H1 (cell line): ENCODE results near the gene DCLK1. TPM values are rescaled to one million over a fixed set of nuclear protein-coding genes. Genes with fewer than 3 reads are reported as not detected.

Source experiments
- CTCF ChIA-PET: fragments of 300-600 bp; sonication (Branson Sonifier 250); formaldehyde crosslinking; loops from one replicate; lab custom pipeline; 2021; ENCODE audit not compliant: partially characterized antibody; lab: Charles Lee
- POLR2A ChIA-PET: fragments of 300-600 bp; sonication (Branson Sonifier 250); formaldehyde crosslinking; loops from one replicate; lab custom pipeline; 2021; ENCODE audit warnings: inconsistent platforms; ENCODE audit not compliant: partially characterized antibody; lab: Charles Lee
- DNase-seq, 2 experiments: peaks; one replicate each; pipeline versions ENCODE4 v3.0.0 to v3.0.0-alpha.2; 2010 to 2022; ENCODE audit warnings: low spot score in 2 of 2, low read depth in 1 of 2, mixed read lengths in 1 of 2
- FAIRE-seq: peaks from 2 replicates; lab custom pipeline; 2011; peaks lifted over from hg19 to GRCh38; lab: Jason Lieb, UNC
- H2AFZ ChIP-seq: 2 replicates; pipeline ENCODE4 v1.8.1; 2012; ENCODE audit warnings: low read length, inconsistent platforms
- H2AK5ac ChIP-seq: 2 replicates; pipeline ENCODE4 v1.6.1; 2013; ENCODE audit warnings: low read depth, low read length
- H2BK120ac ChIP-seq: replicated peaks from 2 replicates; pipeline ENCODE3; 2013; ENCODE audit warnings: low read depth, low read length, inconsistent platforms
- H2BK12ac ChIP-seq: 2 replicates; pipeline ENCODE4 v1.6.1; 2013; ENCODE audit warnings: low read depth, low read length
- H2BK15ac ChIP-seq: 2 replicates; pipeline ENCODE4 v1.6.1; 2013; ENCODE audit warnings: low read length
- H2BK20ac ChIP-seq: 2 replicates; pipeline ENCODE4 v1.6.1; 2013; ENCODE audit warnings: low read length
- H2BK5ac ChIP-seq: 2 replicates; pipeline ENCODE4 v1.6.1; 2013; ENCODE audit warnings: low read depth, low read length
- H3K14ac ChIP-seq: 2 replicates; pipeline ENCODE4 v1.6.1; 2013; ENCODE audit warnings: inconsistent platforms; ENCODE audit not compliant: insufficient read length
- H3K18ac ChIP-seq: 2 replicates; pipeline ENCODE4 v1.6.1; 2013; ENCODE audit warnings: low read length; ENCODE audit errors: extremely low read depth
- H3K23ac ChIP-seq: 2 replicates; pipeline ENCODE4 v1.6.1; 2013; ENCODE audit warnings: inconsistent platforms; ENCODE audit not compliant: insufficient read length
- H3K23me2 ChIP-seq: 2 replicates; pipeline ENCODE4 v1.6.1; 2013; ENCODE audit warnings: low read depth, low read length
- H3K27ac ChIP-seq: 2 replicates; pipeline ENCODE4 v1.6.1; 2011; ENCODE audit warnings: low read depth, low read length, inconsistent platforms
- H3K27me3 ChIP-seq, 4 experiments: replicated peaks in 1 of 4; 1 replicate in 1 of 4; 2 replicates in 3 of 4; pipeline versions ENCODE4 v1.6.1 to v1.8.1; 2011 to 2013; ENCODE audit warnings: low read length in 3 of 4, mild to moderate bottlenecking in 3 of 4, inconsistent platforms in 2 of 4, mixed read lengths in 2 of 4, moderate library complexity in 1 of 4; ENCODE audit not compliant: control insufficient read depth in 3 of 4, insufficient read depth in 3 of 4; ENCODE audit errors: extremely low read depth in 1 of 4
- H3K36me3 ChIP-seq, 4 experiments: 2 replicates each; pipeline versions ENCODE4 v1.6.1 to v1.8.1; 2011 to 2013; ENCODE audit warnings: mild to moderate bottlenecking in 4 of 4, low read length in 3 of 4, moderate library complexity in 2 of 4, control low read depth in 1 of 4, inconsistent platforms in 1 of 4; ENCODE audit not compliant: insufficient read depth in 4 of 4, control insufficient read depth in 2 of 4
- H3K4ac ChIP-seq: replicated peaks from 2 replicates; pipeline ENCODE3; 2013; ENCODE audit warnings: low read length, low read depth, mixed read lengths, inconsistent platforms; ENCODE audit not compliant: insufficient read length
- H3K4me1 ChIP-seq, 4 experiments: replicated peaks in 1 of 4; 1 replicate in 1 of 4; 2 replicates in 3 of 4; pipeline versions ENCODE4 v1.6.1 to v1.8.1; 2011 to 2013; ENCODE audit warnings: low read length in 3 of 4, inconsistent platforms in 2 of 4, mixed read lengths in 1 of 4; ENCODE audit not compliant: insufficient read depth in 4 of 4, control insufficient read depth in 3 of 4
- H3K4me2 ChIP-seq, 2 experiments: 2 replicates each; pipeline versions ENCODE4 v1.6.1 to v1.8.1; 2011 to 2013; ENCODE audit warnings: low read depth in 2 of 2, low read length in 2 of 2, control low read depth in 1 of 2, inconsistent platforms in 1 of 2, mild to moderate bottlenecking in 1 of 2; ENCODE audit not compliant: insufficient read depth in 1 of 2
- H3K4me3 ChIP-seq, 4 experiments: fragments of 200-600, 300-600 bp in 1 of 4; sonication (generic), shearing (Covaris generic), sonication (Bioruptor Twin) in 1 of 4; 2 replicates each; pipeline versions ENCODE4 v1.5.1 to v1.8.1; 2011 to 2016; ENCODE audit warnings: low read length in 4 of 4, low read depth in 3 of 4, control low read depth in 2 of 4, inconsistent platforms in 2 of 4, mild to moderate bottlenecking in 2 of 4, mixed read lengths in 1 of 4, moderate library complexity in 1 of 4; ENCODE audit not compliant: insufficient read depth in 2 of 4; ENCODE audit errors: extremely low read depth in 1 of 4
- H3K56ac ChIP-seq: replicated peaks from 2 replicates; pipeline ENCODE3; 2013; ENCODE audit warnings: low read depth, mild to moderate bottlenecking, mixed read lengths, low read length, inconsistent platforms; ENCODE audit not compliant: insufficient read length
- H3K79me1 ChIP-seq: 2 replicates; pipeline ENCODE4 v1.6.1; 2013; ENCODE audit warnings: low read depth, low read length, control low read depth
- H3K79me2 ChIP-seq, 2 experiments: 2 replicates each; pipeline versions ENCODE4 v1.6.1 to v1.8.1; 2012 to 2013; ENCODE audit warnings: low read length in 2 of 2, mild to moderate bottlenecking in 2 of 2, inconsistent platforms in 1 of 2; ENCODE audit not compliant: insufficient read depth in 2 of 2, control insufficient read depth in 1 of 2
- H3K9ac ChIP-seq, 4 experiments: replicated peaks in 1 of 4; 1 replicate in 1 of 4; 2 replicates in 3 of 4; pipeline versions ENCODE4 v1.6.1 to v1.8.1; 2011 to 2013; ENCODE audit warnings: low read depth in 3 of 4, low read length in 3 of 4, control low read depth in 2 of 4, mild to moderate bottlenecking in 2 of 4, moderate library complexity in 2 of 4, inconsistent platforms in 1 of 4; ENCODE audit errors: extremely low read depth in 1 of 4
- H3K9me3 ChIP-seq, 2 experiments: 2 replicates each; pipeline versions ENCODE4 v1.6.1 to v1.8.1; 2012 to 2013; ENCODE audit warnings: mild to moderate bottlenecking in 2 of 2, moderate library complexity in 2 of 2, control low read depth in 1 of 2, inconsistent platforms in 1 of 2, low read depth in 1 of 2, low read length in 1 of 2, mixed read lengths in 1 of 2; ENCODE audit not compliant: insufficient read depth in 2 of 2
- H4K20me1 ChIP-seq, 2 experiments: replicated peaks in 1 of 2; 2 replicates each; pipeline versions ENCODE3 to v1.8.1; 2011 to 2013; ENCODE audit warnings: inconsistent platforms in 2 of 2, low read length in 2 of 2, mild to moderate bottlenecking in 1 of 2; ENCODE audit not compliant: insufficient read depth in 2 of 2, control insufficient read depth in 1 of 2
- H4K5ac ChIP-seq: 2 replicates; pipeline ENCODE4 v1.6.1; 2013; ENCODE audit warnings: low read length, low read depth, mixed read lengths, inconsistent platforms; ENCODE audit not compliant: insufficient read length
- H4K8ac ChIP-seq: 2 replicates; pipeline ENCODE4 v1.8.0; 2013; ENCODE audit warnings: mild to moderate bottlenecking, moderate library complexity, low read length, inconsistent platforms; ENCODE audit not compliant: insufficient read depth; ENCODE audit errors: extremely low read depth
- H4K91ac ChIP-seq: replicated peaks from 2 replicates; pipeline ENCODE3; 2013; ENCODE audit warnings: low read length, mixed read lengths, inconsistent platforms; ENCODE audit not compliant: insufficient read length
- BACH1 ChIP-seq: IDR thresholded peaks from 2 replicates; pipeline ENCODE4 v1.6.1; 2012; ENCODE audit warnings: low read length, improper control_type of control experiment
- CBX5 ChIP-seq: fragments of 300-800, 300-1000 bp; sonication (generic); IDR thresholded peaks from 2 replicates; pipeline ENCODE4 v1.7.1; 2016; ENCODE audit warnings: antibody characterized with exemption, low read length, low read depth
- EP300 ChIP-seq, 2 experiments: IDR thresholded peaks; 1 replicate in 1 of 2; 2 replicates in 1 of 2; pipeline ENCODE4 v1.6.1; 2011 to 2012; ENCODE audit warnings: low read depth in 2 of 2, low read length in 2 of 2, mild to moderate bottlenecking in 2 of 2, borderline replicate concordance in 1 of 2, inconsistent platforms in 1 of 2, moderate library complexity in 1 of 2
- NRF1 ChIP-seq: IDR thresholded peaks from 2 replicates; pipeline ENCODE4 v1.6.1; 2011; ENCODE audit warnings: mild to moderate bottlenecking, low read depth, low read length, improper control_type of control experiment
- TBP ChIP-seq: IDR thresholded peaks from 2 replicates; pipeline ENCODE4 v1.6.1; 2011; ENCODE audit warnings: low read depth, low read length, improper control_type of control experiment
- WGBS, 2 experiments: shearing (Covaris generic) in 1 of 2; methylation state at CpG; one replicate each; pipeline versions ENCODE4 v1.1.6 to v1.1.7; 2013 to 2015; ENCODE audit warnings: low lambda C conversion rate in 2 of 2, mixed read lengths in 2 of 2, inconsistent platforms in 1 of 2, low coverage in 1 of 2, missing lambda C conversion rate in 1 of 2; ENCODE audit not compliant: insufficient replicate concordance in 2 of 2, insufficient coverage in 1 of 2, insufficient read length in 1 of 2; ENCODE audit errors: extremely low coverage in 1 of 2, missing lambda C conversion rate in 1 of 2; 5-methylcytosine and 5-hydroxymethylcytosine counted together
- polyA plus RNA-seq, 7 experiments: library from polyadenylated mRNA; depleted of rRNA in 3 of 7; stranded (reverse) in 5 of 7; unstranded in 2 of 7; fragments of >200 nt in 5 of 7; fragments of 200-250 nt in 2 of 7; gene quantifications; 1 replicate in 5 of 7; 2 replicates in 1 of 7; 4 replicates in 1 of 7; pipeline versions ENCODE4 v1.2.1 to v1.2.3, GENCODE V29; 2011 to 2013; ENCODE audit warnings: missing spikeins in 2 of 7, mixed read lengths in 2 of 7
- total RNA-seq: library from RNA; stranded (reverse); fragmentation: NEBNext Ultra II Directional; extraction: Animal tissue kit (Norgen Biotek cat#: 25700); gene quantifications from 2 replicates; pipeline ENCODE4 v1.2.1, GENCODE V29; 2021
- TF ChIP-seq, protein P1 (sequence below), 3 experiments: IDR thresholded peaks; 1 replicate in 2 of 3; 2 replicates in 1 of 3; pipeline versions ENCODE4 v1.5.1 to v1.6.1; 2011; ENCODE audit warnings: low read length in 3 of 3, mild to moderate bottlenecking in 3 of 3, inconsistent platforms in 2 of 3, low read depth in 1 of 3, moderate library complexity in 1 of 3; ENCODE audit not compliant: insufficient read depth in 1 of 3; ENCODE audit errors: control extremely low read depth in 1 of 3

DCLK1 gene
- total and polyA plus RNA-seq, 2 of the 8 experiments (the other 6 are each of a cell fraction or from before 2014, with no cell fraction given), result 22.8 to 41.0 TPM

GRCh38 chr13:35849256-35849644 lies 281.9 kb downstream of the DCLK1 start:
- H3K9me3 ChIP-seq, result no peaks in the 10 kb centered on the region
- H3K56ac ChIP-seq, result no peak overlapping the region
- H3K4me2 ChIP-seq, result no peak overlapping the region
- H2BK120ac ChIP-seq, result no peak overlapping the region
- H2BK5ac ChIP-seq, result no peak overlapping the region
- no peak overlapping the region for H4K5ac ChIP-seq
- H4K20me1 ChIP-seq, result no peaks in the 10 kb centered on the region
- H2AFZ ChIP-seq, result no peak overlapping the region
- H3K14ac ChIP-seq, result no peak overlapping the region
- no peak overlapping the region for H2BK12ac ChIP-seq
- H3K4me1 ChIP-seq, result peaks cover 2 to 9% (median 7%) of the 10 kb centered on the region in 4 experiments; a peak in 6 of 7 replicates
- H3K23me2 ChIP-seq, result no peaks in the 10 kb centered on the region; the same call in 1 of the 2 replicates
- no peak overlapping the region for H2BK15ac ChIP-seq
- H4K91ac ChIP-seq, result no peak overlapping the region
- H3K18ac ChIP-seq, result no peak overlapping the region
- H3K79me1 ChIP-seq, result peaks cover 5% of the 10 kb centered on the region; the same call in 1 of the 2 replicates
- FAIRE-seq (no peak), DNase-seq (no peak)
- no peak overlapping the region for H3K27ac ChIP-seq
- no peak overlapping the region for H2BK20ac ChIP-seq
- H4K8ac ChIP-seq, result no peak overlapping the region
- H3K27me3 ChIP-seq, result no peaks in the 10 kb centered on the region
- no peak overlapping the region for H3K9ac ChIP-seq
- WGBS, 2 experiments, result 85% methylated on average over 2 of the region's 2 CpGs; no CpG with 5 or more reads in 1 of the 2 experiments
- no peak overlapping the region for H3K23ac ChIP-seq
- peaks cover 0 to 30% of the 10 kb centered on the region in 2 experiments; a peak in 2 of 4 replicates for H3K79me2 ChIP-seq
- ChIA-PET POLR2A (no interaction called here), CTCF (interaction anchor here (0.5 kb wide), 1 partner anchor 13 kb away, joined by 4 read pairs; no protein-coding TSS in a partner anchor)
- no peak for TF ChIP-seq BACH1
- no peak for TF ChIP-seq CBX5
- TF ChIP-seq TBP, result no peak
- no peak for TF ChIP-seq NRF1
- no peak for TF ChIP-seq EP300 (IDR thresholded peaks at IDR 0.05; ENCODE audit: borderline replicate concordance in 1 of 2, low read depth in 2 of 2, low read length in 2 of 2)
- TF ChIP-seq, protein P1, sequence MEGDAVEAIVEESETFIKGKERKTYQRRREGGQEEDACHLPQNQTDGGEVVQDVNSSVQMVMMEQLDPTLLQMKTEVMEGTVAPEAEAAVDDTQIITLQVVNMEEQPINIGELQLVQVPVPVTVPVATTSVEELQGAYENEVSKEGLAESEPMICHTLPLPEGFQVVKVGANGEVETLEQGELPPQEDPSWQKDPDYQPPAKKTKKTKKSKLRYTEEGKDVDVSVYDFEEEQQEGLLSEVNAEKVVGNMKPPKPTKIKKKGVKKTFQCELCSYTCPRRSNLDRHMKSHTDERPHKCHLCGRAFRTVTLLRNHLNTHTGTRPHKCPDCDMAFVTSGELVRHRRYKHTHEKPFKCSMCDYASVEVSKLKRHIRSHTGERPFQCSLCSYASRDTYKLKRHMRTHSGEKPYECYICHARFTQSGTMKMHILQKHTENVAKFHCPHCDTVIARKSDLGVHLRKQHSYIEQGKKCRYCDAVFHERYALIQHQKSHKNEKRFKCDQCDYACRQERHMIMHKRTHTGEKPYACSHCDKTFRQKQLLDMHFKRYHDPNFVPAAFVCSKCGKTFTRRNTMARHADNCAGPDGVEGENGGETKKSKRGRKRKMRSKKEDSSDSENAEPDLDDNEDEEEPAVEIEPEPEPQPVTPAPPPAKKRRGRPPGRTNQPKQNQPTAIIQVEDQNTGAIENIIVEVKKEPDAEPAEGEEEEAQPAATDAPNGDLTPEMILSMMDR (IDR thresholded peaks at IDR 0.05; ENCODE audit: control extremely low read depth in 1 of 3, insufficient read depth in 1 of 3, low read depth in 1 of 3, low read length in 3 of 3), result no peak
- no peak overlapping the region for H3K4me3 ChIP-seq
- no peak overlapping the region for H3K4ac ChIP-seq
- peaks cover 2 to 20% (median 7%) of the 10 kb centered on the region in 4 experiments; a peak in 7 of 8 replicates for H3K36me3 ChIP-seq
- H2AK5ac ChIP-seq, result no peak overlapping the region
